GM13976 (cell line): ENCODE results near the gene RASD1.

Source experiments
- DNase-seq: peaks from one replicate; pipeline ENCODE4 v3.0.0; 2012; ENCODE audit warnings: low spot score
- CTCF ChIP-seq: IDR thresholded peaks from 2 replicates; pipeline ENCODE4 v1.5.1; 2012; ENCODE audit warnings: borderline replicate concordance, mild to moderate bottlenecking; ENCODE audit not compliant: insufficient read depth; ENCODE audit errors: extremely low read depth, missing control alignments, control extremely low read depth
- in situ Hi-C: fragments of 300-500 bp; cut with MboI; formaldehyde crosslinking; loops from one replicate; pipeline ENCODE4 v1.12.0; 2022; ENCODE audit warnings: low sequenced_read_pairs, mixed read lengths, inconsistent platforms; ENCODE audit not compliant: unreplicated experiment

The RASD1 gene

GRCh38 chr17:17497065-17497844 is 1.1 kb upstream of the RASD1 start:
- DNase-seq, result no peak
- in situ Hi-C loops, result no loop called here
- no peak for TF ChIP-seq CTCF

GRCh38 chr17:17495536-17496188 is 533 bp downstream of the RASD1 start:
- in situ Hi-C loops, result no loop called here
- DNase-seq, result no peak
- TF ChIP-seq CTCF, result no peak

- no peak for DNase-seq
- in situ Hi-C loops, result no loop called here
- TF ChIP-seq CTCF, result no peak
Measured at GRCh38 chr17:17494870-17495535, 1.2 kb downstream of the RASD1 start.

- in situ Hi-C loops, result no loop called here
- no peak for DNase-seq
Measured at GRCh38 chr17:17494499-17494869, 1.7 kb downstream of the RASD1 start.

GRCh38 chr17:17493986-17494466 is 2.2 kb downstream of the RASD1 start:
- DNase-seq, result no peak
- in situ Hi-C loops, result no loop called here
- no peak for TF ChIP-seq CTCF

More at GRCh38 chr17:17494499-17494869, 1.7 kb downstream of the RASD1 start:
- no peak for TF ChIP-seq CTCF

- no peak for TF ChIP-seq CTCF
- no peak for DNase-seq
- in situ Hi-C loops, result no loop called here
Measured at GRCh38 chr17:17493249-17493985, 2.8 kb downstream of the RASD1 start.
